Measurements from ENCODE around the gene ACTL6B.

Gene ACTL6B

GRCh38 chr7:100626055-100626454 lies 30.2 kb downstream of the ACTL6B start:
- Histone ChIP-seq H3K4me3 (ENCODE audit: low read depth in 1 of 5, low read length in 5 of 5) (peak overlapping the region in 2 of 5 donors; percentile 10 to 50), H3K9me3 (ENCODE audit: control insufficient read depth in 5 of 5, low read length in 5 of 5) (no peaks in the 10 kb centered on the region), H3K9ac (ENCODE audit: low read length in 5 of 5) (no peak overlapping the region), H3K27me3 (ENCODE audit: control insufficient read depth in 5 of 5, insufficient read depth in 4 of 5, low read length in 5 of 5) (peaks cover 5 to 12% (median 6%) of the 10 kb centered on the region in 5 donors), H3K27ac (ENCODE audit: low read depth, low read length) (no peak overlapping the region), H3K36me3 (ENCODE audit: control insufficient read depth in 5 of 5, insufficient read depth in 5 of 5, low read length in 5 of 5) (peaks cover 0 to 3% (median 0%) of the 10 kb centered on the region in 5 donors), H3K4me1 (ENCODE audit: control insufficient read depth in 5 of 5, insufficient read depth in 5 of 5, low read length in 5 of 5) (peaks cover 0 to 11% (median 7%) of the 10 kb centered on the region in 5 donors)

DNA sequence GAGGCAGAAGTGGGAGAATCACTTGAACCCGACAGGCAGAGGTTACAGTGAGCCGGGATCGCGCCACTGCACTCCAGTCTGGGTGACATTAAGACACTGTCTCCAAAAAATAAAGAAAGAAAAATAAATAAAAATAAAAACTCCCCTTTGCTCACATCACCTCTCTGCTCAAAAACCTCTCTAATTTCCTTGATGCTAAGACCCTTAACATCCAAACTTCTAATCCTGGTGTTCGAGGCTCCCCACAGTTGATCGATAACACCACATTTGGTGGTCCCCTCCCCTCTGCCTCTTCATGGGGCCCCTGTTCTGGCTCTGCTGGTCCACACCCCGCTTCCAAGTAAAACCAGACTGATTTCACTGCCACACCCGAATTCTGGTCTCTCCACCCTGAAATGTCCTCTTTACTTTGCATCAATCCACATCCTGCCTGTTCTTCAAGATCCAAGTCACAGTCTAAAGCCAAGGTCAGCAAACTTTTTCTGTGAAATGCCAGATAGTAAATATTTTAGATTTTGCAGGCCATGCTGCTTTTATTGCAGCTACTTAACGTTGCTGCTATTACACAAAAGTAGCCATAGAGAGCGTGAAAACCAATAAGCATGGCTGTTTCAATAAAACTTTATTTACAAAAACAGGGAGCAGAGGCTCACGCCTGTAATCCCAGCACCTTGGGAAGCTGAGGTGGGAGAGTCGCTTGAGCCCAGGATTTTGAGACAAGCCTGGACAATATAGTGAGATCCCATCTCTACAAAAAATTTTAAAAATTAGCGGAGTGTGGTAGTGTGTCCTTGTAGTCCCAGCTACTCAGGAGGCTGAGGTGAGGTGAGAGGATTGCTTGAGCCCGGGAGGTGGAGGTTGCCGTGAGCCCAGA lies 32.1 kb downstream of the ACTL6B start:
- Histone ChIP-seq H3K4me1 (ENCODE audit: control insufficient read depth in 5 of 5, insufficient read depth in 5 of 5, low read length in 5 of 5) (peaks cover 0 to 11% (median 7%) of the 10 kb centered on the region in 5 donors), H3K4me3 (ENCODE audit: low read depth in 1 of 5, low read length in 5 of 5) (no peak overlapping the region), H3K27me3 (ENCODE audit: control insufficient read depth in 5 of 5, insufficient read depth in 4 of 5, low read length in 5 of 5) (peaks cover 5 to 12% (median 6%) of the 10 kb centered on the region in 5 donors), H3K27ac (ENCODE audit: low read depth, low read length) (no peak overlapping the region), H3K36me3 (ENCODE audit: control insufficient read depth in 5 of 5, insufficient read depth in 5 of 5, low read length in 5 of 5) (peaks cover 0 to 3% (median 0%) of the 10 kb centered on the region in 5 donors), H3K9me3 (ENCODE audit: control insufficient read depth in 5 of 5, low read length in 5 of 5) (no peaks in the 10 kb centered on the region), H3K9ac (ENCODE audit: low read length in 5 of 5) (no peak overlapping the region)

GRCh38 chr7:100621554-100621953 lies 34.7 kb downstream of the ACTL6B start:
- Histone ChIP-seq H3K9me3 (ENCODE audit: control insufficient read depth in 5 of 5, low read length in 5 of 5) (no peaks in the 10 kb centered on the region), H3K4me1 (ENCODE audit: control insufficient read depth in 5 of 5, insufficient read depth in 5 of 5, low read length in 5 of 5) (peaks cover 0 to 4% (median 3%) of the 10 kb centered on the region in 5 donors), H3K4me3 (ENCODE audit: low read depth in 1 of 5, low read length in 5 of 5) (no peak overlapping the region), H3K27ac (ENCODE audit: low read depth, low read length) (no peak overlapping the region), H3K36me3 (ENCODE audit: control insufficient read depth in 5 of 5, insufficient read depth in 5 of 5, low read length in 5 of 5) (peaks cover 0 to 3% (median 1%) of the 10 kb centered on the region in 5 donors), H3K9ac (ENCODE audit: low read length in 5 of 5) (no peak overlapping the region), H3K27me3 (ENCODE audit: control insufficient read depth in 5 of 5, insufficient read depth in 4 of 5, low read length in 5 of 5) (peaks cover 0 to 6% (median 3%) of the 10 kb centered on the region in 5 donors)

- no peak overlapping the region for H3K4me3 ChIP-seq (ENCODE audit: low read depth in 1 of 5, low read length in 5 of 5)
- no peaks in the 10 kb centered on the region for H3K9me3 ChIP-seq (ENCODE audit: control insufficient read depth in 5 of 5, low read length in 5 of 5)
- H3K27ac ChIP-seq (ENCODE audit: low read depth, low read length): no peak overlapping the region
- no peak overlapping the region for H3K9ac ChIP-seq (ENCODE audit: low read length in 5 of 5)
- H3K4me1 ChIP-seq (ENCODE audit: control insufficient read depth in 5 of 5, insufficient read depth in 5 of 5, low read length in 5 of 5): no peaks in the 10 kb centered on the region
- H3K27me3 ChIP-seq (ENCODE audit: control insufficient read depth in 5 of 5, insufficient read depth in 4 of 5, low read length in 5 of 5): peaks cover 0 to 3% (median under 1%) of the 10 kb centered on the region in 5 donors
- H3K36me3 ChIP-seq (ENCODE audit: control insufficient read depth in 5 of 5, insufficient read depth in 5 of 5, low read length in 5 of 5): peaks cover 0 to 3% (median 2%) of the 10 kb centered on the region in 5 donors
Observed at GRCh38 chr7:100620804-100621203, 35.4 kb downstream of the ACTL6B start.

DNA sequence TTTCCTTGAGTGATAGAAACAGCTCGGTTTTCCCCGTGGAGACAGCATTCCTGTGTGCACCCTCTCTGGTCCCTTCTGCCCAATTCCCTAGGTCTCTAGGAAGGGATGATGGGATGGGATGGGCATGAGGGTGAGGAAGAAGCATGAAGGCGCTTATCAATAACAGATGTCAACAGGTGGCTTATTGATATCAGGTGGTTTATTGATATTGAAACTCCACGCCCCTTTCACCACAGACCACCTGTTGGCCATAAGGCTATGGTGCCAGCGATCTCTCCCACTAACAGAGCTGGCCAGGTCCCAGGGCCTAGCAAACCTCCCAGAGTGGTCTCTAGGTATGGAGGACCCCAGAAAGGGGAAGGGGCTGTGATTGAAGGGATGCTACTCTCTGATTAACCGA lies 36.0 kb downstream of the ACTL6B start:
- Histone ChIP-seq H3K27me3 (ENCODE audit: control insufficient read depth in 5 of 5, insufficient read depth in 4 of 5, low read length in 5 of 5) (peaks cover 0 to under 1% (median 0%) of the 10 kb centered on the region in 5 donors), H3K9ac (ENCODE audit: low read length in 5 of 5) (no peak overlapping the region), H3K4me3 (ENCODE audit: low read depth in 1 of 5, low read length in 5 of 5) (no peak overlapping the region), H3K27ac (ENCODE audit: low read depth, low read length) (no peak overlapping the region), H3K9me3 (ENCODE audit: control insufficient read depth in 5 of 5, low read length in 5 of 5) (no peaks in the 10 kb centered on the region), H3K36me3 (ENCODE audit: control insufficient read depth in 5 of 5, insufficient read depth in 5 of 5, low read length in 5 of 5) (peaks cover 0 to 4% (median 2%) of the 10 kb centered on the region in 5 donors), H3K4me1 (ENCODE audit: control insufficient read depth in 5 of 5, insufficient read depth in 5 of 5, low read length in 5 of 5) (no peaks in the 10 kb centered on the region)

DNA sequence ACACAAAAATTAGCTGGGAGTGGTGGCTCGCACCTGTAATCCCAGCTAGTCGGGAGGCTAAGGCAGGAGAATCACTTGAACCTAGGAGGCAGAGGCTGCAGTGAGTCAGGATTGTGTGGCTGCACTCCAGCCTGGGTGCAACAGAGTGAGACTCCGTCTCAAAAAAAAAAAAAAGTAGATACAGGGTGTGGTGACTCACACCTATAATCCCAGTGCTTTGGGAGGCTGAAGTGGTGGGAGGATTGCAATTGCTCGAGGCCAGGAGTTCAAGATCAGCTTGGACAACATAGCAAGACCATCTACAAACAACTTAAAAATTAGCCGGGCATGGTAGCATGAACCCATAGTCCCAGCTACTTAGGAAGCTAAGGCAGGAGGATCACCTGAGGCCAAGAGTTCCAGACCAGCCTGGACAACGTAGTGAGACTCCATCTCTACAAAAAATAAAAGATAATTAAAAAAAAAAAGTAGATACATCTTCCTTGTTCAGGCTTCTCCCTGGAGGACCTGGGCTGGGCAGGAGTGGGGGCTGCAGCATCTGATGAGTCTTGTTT lies 41.9 kb downstream of the ACTL6B start:
- Histone ChIP-seq H3K9ac (ENCODE audit: low read length in 5 of 5) (no peak overlapping the region), H3K9me3 (ENCODE audit: control insufficient read depth in 5 of 5, low read length in 5 of 5) (no peaks in the 10 kb centered on the region), H3K4me1 (ENCODE audit: control insufficient read depth in 5 of 5, insufficient read depth in 5 of 5, low read length in 5 of 5) (peaks cover 3 to 20% (median 15%) of the 10 kb centered on the region in 5 donors)

DNA sequence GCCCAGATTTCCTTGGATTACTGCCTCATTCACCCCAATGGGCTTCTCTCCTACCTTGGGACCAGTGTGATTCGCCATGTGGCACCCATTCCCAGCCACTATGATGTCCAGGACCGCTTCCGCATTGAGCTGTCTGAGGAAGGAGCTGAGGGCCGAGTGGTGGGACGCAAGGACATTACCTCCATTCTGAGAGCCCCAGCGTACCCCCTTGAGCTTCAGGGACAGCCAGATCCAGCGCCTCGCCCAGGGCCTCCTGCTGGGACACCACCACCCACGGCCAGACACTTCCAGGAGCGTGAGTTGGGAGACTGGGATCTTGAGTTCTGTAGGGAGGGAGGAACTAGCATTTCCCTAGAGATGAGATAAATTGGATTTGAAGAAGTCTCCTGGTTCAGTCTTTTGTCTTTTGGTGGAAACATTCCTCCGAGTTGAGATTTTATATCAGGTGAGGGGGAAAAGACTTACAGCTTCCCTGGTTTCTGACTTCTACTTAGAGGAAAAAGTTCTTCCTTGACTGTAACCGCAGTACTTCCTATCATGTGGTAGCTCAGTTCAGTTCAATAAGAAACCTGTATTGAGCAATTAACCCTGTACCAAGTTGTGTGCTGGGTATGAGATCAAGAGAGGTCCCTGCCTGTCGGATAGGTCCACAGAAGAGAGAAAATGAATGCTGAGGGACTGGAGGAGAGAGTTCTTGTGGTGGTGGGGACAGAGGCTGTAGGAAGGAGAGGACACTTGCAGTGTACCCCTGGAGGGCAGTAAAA lies 42.7 kb downstream of the ACTL6B start:
- H3K36me3 ChIP-seq (ENCODE audit: control insufficient read depth in 5 of 5, insufficient read depth in 5 of 5, low read length in 5 of 5): peaks cover 0 to 6% (median 0%) of the 10 kb centered on the region in 5 donors
- no peaks in the 10 kb centered on the region for H3K9me3 ChIP-seq (ENCODE audit: control insufficient read depth in 5 of 5, low read length in 5 of 5)
- H3K4me1 ChIP-seq (ENCODE audit: control insufficient read depth in 5 of 5, insufficient read depth in 5 of 5, low read length in 5 of 5): peaks cover 3 to 20% (median 15%) of the 10 kb centered on the region in 5 donors
- no peaks in the 10 kb centered on the region for H3K27me3 ChIP-seq (ENCODE audit: control insufficient read depth in 5 of 5, insufficient read depth in 4 of 5, low read length in 5 of 5)
- peak overlapping the region in 4 of 5 donors; percentile 55 to 88 (median 80) for H3K4me3 ChIP-seq (ENCODE audit: low read depth in 1 of 5, low read length in 5 of 5)
- H3K9ac ChIP-seq (ENCODE audit: low read length in 5 of 5): peak overlapping the region in 3 of 5 donors; percentile 70 to 90 (median 76)
- H3K27ac ChIP-seq (ENCODE audit: low read depth, low read length): no peak overlapping the region

More for the DNA sequence above, 41.9 kb downstream of the ACTL6B start:
- Histone ChIP-seq H3K27ac (ENCODE audit: low read depth, low read length) (no peak overlapping the region), H3K27me3 (ENCODE audit: control insufficient read depth in 5 of 5, insufficient read depth in 4 of 5, low read length in 5 of 5) (no peaks in the 10 kb centered on the region), H3K4me3 (ENCODE audit: low read depth in 1 of 5, low read length in 5 of 5) (no peak overlapping the region), H3K36me3 (ENCODE audit: control insufficient read depth in 5 of 5, insufficient read depth in 5 of 5, low read length in 5 of 5) (peaks cover 0 to 6% (median 0%) of the 10 kb centered on the region in 5 donors)

GRCh38 chr7:100612730-100613390 lies 43.4 kb downstream of the ACTL6B start:
- Histone ChIP-seq H3K36me3 (ENCODE audit: control insufficient read depth in 5 of 5, insufficient read depth in 5 of 5, low read length in 5 of 5) (peaks cover 0 to 6% (median 0%) of the 10 kb centered on the region in 5 donors), H3K9me3 (ENCODE audit: control insufficient read depth in 5 of 5, low read length in 5 of 5) (no peaks in the 10 kb centered on the region), H3K9ac (ENCODE audit: low read length in 5 of 5) (peak overlapping the region; percentile 48 to 90 (median 76)), H3K27ac (ENCODE audit: low read depth, low read length) (peak overlapping the region; percentile 84), H3K4me1 (ENCODE audit: control insufficient read depth in 5 of 5, insufficient read depth in 5 of 5, low read length in 5 of 5) (peaks cover 3 to 20% (median 15%) of the 10 kb centered on the region in 5 donors), H3K27me3 (ENCODE audit: control insufficient read depth in 5 of 5, insufficient read depth in 4 of 5, low read length in 5 of 5) (no peaks in the 10 kb centered on the region), H3K4me3 (ENCODE audit: low read depth in 1 of 5, low read length in 5 of 5) (peak overlapping the region; percentile 55 to 88 (median 82))

DNA sequence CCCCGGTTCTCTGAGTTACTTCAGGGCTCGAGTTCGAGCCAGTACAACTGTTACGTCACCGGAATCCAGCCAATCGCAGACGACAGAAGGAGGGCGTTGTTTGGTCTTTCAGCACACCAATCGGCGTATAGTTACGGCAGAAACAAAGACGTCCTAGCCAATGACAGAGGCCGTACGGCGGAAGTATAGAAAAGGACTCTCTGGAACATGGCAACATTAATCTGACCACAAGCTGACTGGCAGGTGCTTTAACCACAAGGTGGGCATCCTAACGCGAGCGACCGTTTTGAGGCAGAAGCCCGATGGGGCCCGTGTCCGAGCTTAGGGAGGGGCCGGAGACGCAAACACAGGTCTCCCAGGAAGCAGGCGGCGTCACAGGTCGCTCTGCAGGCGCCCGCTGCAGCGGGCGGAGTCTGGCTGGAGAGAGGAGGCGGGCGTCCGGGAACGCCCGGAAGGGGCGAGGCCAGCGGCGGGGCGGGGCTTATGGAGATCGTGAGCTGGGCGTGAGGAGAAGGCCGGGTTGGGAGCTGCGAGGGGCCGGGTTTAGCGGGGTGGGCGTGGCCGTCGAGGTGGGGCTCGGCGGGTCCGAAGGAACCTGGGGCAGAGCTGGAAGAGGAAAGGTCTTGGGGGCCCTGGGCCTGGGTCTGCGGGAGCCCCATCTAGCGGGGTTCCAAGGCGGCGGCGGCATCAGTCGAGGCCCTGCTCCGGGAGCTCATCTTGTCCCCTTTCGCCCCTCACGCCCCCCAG lies 44.1 kb downstream of the ACTL6B start, which contains the start of gene MOSPD3:
Gene MOSPD3, plus strand, starts transcription at position 558 of the 747 bp plus-strand sequence. CDS start 252 bp downstream, outside the sequence.
- peak within 1 kb of the TSS; percentile 70 to 90 (median 76) for H3K9ac ChIP-seq (ENCODE audit: low read length in 5 of 5)
- H3K9me3 ChIP-seq (ENCODE audit: control insufficient read depth in 5 of 5, low read length in 5 of 5): no peaks in the 10 kb centered on the region
- H3K36me3 ChIP-seq (ENCODE audit: control insufficient read depth in 5 of 5, insufficient read depth in 5 of 5, low read length in 5 of 5): peaks cover 0 to 8% (median 2%) of the 10 kb centered on the region in 5 donors
- H3K27me3 ChIP-seq (ENCODE audit: control insufficient read depth in 5 of 5, insufficient read depth in 4 of 5, low read length in 5 of 5): no peaks in the 10 kb centered on the region
- peak within 1 kb of the TSS; percentile 84 for H3K27ac ChIP-seq (ENCODE audit: low read depth, low read length)
- H3K4me3 ChIP-seq (ENCODE audit: low read depth in 1 of 5, low read length in 5 of 5): peak within 1 kb of the TSS; percentile 77 to 90 (median 83)
- peaks cover 3 to 20% (median 15%) of the 10 kb centered on the region in 5 donors for H3K4me1 ChIP-seq (ENCODE audit: control insufficient read depth in 5 of 5, insufficient read depth in 5 of 5, low read length in 5 of 5)

Data from subcutaneous abdominal adipose tissue (tissue), 5 donors.